Measurements from ENCODE around the gene AFM.

AFM gene, protein sequence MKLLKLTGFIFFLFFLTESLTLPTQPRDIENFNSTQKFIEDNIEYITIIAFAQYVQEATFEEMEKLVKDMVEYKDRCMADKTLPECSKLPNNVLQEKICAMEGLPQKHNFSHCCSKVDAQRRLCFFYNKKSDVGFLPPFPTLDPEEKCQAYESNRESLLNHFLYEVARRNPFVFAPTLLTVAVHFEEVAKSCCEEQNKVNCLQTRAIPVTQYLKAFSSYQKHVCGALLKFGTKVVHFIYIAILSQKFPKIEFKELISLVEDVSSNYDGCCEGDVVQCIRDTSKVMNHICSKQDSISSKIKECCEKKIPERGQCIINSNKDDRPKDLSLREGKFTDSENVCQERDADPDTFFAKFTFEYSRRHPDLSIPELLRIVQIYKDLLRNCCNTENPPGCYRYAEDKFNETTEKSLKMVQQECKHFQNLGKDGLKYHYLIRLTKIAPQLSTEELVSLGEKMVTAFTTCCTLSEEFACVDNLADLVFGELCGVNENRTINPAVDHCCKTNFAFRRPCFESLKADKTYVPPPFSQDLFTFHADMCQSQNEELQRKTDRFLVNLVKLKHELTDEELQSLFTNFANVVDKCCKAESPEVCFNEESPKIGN

GRCh38 chr4:73481358-73481757, at the start of gene AFM:
TSS of gene AFM (plus strand) at chr4:73481745. CDS start at chr4:73481776, 31 bp downstream.
- no peak for DNase-seq

DNA sequence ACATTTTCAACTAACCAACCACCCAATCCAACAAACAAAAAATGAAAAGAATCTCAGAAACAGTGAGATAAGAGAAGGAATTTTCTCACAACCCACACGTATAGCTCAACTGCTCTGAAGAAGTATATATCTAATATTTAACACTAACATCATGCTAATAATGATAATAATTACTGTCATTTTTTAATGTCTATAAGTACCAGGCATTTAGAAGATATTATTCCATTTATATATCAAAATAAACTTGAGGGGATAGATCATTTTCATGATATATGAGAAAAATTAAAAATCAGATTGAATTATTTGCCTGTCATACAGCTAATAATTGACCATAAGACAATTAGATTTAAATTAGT, 49.8 kb upstream of the AFM start:
- no peak for DNase-seq

- no peak for DNase-seq
Measured at GRCh38 chr4:73432169-73433000, 49.2 kb upstream of the AFM start.

DNA sequence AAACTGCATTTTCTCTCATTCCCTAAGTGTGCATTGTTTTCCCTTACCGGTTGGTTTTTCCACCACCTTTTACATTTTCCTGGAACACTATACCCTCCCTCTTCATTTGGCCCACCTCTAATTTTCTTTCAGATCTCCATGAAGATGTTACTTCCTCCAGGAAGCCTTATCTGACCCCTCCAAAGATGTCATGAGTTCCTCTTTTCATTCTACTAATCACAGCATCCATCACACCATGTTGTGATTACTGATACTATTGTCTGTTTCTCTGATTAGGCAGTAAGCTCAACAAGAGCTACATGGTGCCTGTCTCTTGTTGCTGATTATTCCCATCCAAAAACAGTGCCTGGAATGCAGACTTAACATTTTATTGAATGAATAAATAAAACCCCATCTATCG, 48.4 kb upstream of the AFM start:
- DNase-seq, result no peak

DNA sequence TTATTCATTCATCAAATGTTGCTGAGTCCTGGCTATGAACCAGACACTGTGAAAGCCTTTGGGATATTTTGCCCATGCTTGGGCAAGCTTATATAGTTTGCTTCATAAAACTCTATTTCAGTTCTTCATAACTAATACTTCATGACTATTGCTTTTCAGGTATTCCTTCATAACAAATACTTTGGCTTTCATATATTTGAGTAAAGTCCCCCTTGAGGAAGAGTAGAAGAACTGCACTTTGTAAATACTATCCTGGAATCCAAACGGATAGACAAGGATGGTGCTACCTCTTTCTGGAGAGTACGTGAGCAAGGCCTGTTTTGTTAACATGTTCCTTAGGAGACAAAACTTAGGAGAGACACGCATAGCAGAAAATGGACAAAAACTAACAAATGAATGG, 47.2 kb upstream of the AFM start:
- no peak for DNase-seq

GRCh38 chr4:73435984-73436383, 45.6 kb upstream of the AFM start, which contains the start of gene AFP:
TSS of gene AFP (plus strand) at chr4:73436221. CDS start at chr4:73436263, 42 bp downstream.
- no peak for DNase-seq

DNA sequence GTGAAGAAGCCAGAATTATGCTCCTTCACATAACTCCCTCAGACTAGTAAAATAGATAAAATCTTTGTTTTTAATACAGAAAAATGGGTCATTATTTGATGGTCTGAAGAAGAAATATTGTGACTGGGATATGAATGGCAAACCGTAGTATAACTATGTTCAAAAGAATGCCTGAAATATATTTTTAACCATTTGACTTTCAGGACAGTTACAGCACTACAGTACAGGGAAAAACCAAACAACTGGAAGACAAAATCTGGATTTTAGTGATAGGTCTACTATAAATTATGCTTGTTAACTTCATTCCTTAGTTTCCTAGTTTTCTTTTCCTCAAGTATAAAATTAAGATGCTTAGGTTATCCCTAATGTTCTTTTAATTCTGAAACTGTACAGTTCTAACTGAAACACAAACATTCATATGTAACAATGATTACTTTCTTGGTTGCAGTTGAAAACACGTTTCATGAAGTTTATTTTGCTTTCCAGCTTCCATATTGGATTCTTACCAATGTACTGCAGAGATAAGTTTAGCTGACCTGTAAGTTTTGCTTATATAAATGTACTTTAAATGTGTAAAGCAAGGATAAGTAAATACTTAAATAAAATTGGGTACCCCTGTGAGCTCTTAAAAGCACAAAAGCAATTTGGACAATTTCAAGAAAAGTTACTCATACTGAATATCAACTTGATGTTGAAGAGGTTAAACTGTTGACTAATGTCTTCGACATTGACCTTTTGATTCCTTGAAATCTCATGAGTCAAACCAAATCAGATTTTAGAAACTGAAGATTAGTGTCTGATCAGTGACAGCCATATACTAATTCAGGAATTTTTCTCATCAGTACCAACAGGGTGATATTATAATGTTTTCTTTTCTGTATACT, 44.6 kb upstream of the AFM start:
- DNase-seq, result no peak

GRCh38 chr4:73437558-73437956, 44.0 kb upstream of the AFM start:
- no peak for DNase-seq

- DNase-seq, result no peak
Measured at GRCh38 chr4:73438048-73438447, 43.5 kb upstream of the AFM start.

GRCh38 chr4:73438582-73439215, 42.8 kb upstream of the AFM start:
- no peak for DNase-seq

- DNase-seq, result no peak
Measured at GRCh38 chr4:73439445-73439844, 42.1 kb upstream of the AFM start.

- no peak for DNase-seq
Measured at GRCh38 chr4:73439991-73440390, 41.6 kb upstream of the AFM start.

DNA sequence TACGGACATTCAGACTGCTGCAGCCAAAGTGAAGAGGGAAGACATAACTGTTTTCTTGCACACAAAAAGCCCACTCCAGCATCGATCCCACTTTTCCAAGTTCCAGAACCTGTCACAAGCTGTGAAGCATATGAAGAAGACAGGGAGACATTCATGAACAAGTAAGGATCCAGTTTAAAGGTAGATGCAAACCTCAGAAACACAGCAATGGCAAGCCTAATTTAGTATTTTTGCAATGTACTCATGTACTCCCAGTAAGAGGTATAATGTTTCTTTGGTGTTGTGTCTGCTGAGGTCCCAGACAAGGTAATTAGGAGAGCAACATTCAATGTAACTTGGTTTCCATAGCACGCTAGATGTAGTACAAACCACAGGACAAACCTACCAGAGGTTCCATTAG, 40.9 kb upstream of the AFM start:
- no peak for DNase-seq

DNA sequence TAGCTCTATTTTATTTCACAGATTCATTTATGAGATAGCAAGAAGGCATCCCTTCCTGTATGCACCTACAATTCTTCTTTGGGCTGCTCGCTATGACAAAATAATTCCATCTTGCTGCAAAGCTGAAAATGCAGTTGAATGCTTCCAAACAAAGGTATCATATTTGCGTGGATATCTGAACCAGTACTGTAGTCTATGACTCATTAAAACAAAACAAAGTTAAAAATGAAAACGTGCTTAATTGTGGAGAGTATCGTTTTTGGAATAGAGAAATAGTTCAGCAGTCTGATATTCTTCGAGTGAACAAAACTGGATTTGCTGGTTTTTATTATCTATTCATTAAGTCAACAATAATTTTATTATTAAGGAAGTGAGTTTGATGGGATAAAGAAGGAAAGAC, 39.3 kb upstream of the AFM start:
- no peak for DNase-seq

- DNase-seq, result no peak
Measured at GRCh38 chr4:73443224-73443623, 38.3 kb upstream of the AFM start.

DNA sequence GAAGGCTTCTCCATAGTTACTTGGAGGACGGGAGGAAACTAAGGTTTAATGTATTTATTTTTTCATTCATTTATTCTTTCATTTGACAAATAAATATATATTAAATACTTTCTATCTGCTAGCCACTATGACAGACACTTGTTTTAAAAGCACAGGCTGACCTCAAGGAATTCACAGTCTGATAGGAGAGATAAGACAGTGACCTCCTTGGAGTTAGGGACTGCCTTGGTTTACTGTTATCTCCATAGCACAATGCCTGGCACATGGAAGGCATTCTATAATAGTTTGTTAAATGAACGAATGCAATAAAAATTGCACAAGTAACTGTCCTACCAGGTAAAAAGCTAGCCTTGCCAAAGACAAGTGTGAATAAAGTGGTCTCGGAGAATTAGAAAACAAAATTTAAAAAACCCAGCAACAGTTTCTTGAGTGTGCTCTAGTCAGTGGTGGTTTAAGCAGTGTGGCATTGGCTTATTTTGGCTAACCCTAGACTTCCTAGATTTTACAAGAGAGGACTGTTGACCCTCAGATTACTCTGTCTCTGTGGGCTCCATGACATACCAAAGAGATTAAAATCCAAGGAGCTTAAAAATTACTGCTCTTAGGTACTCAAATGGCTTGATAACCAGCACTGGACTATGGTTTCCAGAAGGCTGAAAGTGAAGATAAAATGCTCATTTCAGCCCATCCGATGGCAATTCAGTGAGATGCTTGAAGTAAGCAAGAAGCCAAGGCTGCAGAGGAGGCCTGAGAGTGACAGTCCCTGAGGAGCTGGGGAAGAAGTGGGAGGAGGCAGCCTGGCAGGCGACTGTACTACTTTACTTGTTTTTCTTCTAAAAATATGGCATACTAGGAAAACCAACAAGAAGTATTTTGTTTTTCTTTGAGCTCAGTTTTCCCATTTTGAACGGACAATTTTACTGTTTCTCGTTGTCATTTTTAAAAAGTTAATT, 35.9 kb upstream of the AFM start:
- DNase-seq, result no peak

- DNase-seq, result peak; percentile 71
Measured at GRCh38 chr4:73446336-73446938, 35.1 kb upstream of the AFM start.

DNA sequence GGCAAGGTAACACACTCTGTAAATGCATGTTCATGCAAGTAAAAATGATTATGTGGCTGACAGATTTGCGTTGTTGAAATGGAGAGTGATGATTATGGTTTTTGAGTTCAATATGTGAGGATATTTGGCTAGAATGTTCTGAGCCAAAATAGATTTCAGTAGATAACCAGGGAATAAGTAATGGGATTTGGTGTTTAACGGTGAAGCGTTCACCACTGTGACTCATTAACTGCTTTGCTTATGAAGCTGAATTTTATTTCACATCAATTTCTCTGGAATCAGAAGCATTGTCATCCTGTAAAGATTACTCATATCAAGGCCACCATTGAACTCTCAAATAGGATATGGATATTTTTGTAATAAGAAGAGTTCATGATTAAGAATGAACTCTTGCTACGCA, 33.9 kb upstream of the AFM start:
- no peak for DNase-seq

DNA sequence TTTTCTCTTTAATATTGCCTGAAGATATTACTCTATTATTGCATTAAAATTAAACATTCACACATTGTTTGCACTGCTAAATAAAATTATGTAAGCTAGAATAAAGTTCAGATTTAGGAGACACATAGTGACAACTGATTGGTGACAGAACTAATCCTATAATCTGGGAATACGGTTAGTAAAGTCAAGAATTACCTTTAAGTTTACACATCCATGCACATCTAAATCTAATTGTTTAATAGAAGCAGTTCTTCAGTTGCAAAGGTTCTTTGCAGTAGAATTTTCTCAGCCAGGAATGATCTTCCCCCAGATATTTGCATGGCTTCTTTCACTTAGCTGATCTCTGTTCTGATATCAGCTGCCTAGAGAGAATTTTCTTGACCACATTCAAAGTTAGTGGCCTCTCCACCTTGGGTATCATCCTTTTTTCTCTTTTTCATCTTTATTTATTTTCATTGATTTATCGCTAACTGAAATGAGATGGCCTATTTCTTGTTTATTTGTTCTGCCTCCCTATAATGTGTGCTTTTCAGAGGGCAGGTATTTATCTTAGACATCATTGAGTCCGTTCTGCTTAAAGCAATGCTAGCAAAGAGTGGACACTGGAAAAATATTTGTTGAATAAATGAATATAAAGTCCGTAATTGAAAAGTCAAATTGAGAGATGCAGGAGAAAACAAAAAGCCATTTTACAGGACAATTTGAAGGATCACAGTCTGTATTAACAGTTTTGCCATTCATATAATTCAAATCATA, 32.9 kb upstream of the AFM start:
- no peak for DNase-seq
